IPS-NIHi7 (cell line): ENCODE data around the gene SLC36A2.
"Not testable (repeated sequence)": the region's sequence is repeated elsewhere in the genome, so short reads cannot be mapped to it uniquely, and the experiment has no call there.

Experiments used
- DNase-seq: peaks from one replicate; pipeline ENCODE4 v3.0.0; 2012; ENCODE audit warnings: mixed read lengths; ENCODE audit errors: extremely low spot score

The SLC36A2 gene

DNA sequence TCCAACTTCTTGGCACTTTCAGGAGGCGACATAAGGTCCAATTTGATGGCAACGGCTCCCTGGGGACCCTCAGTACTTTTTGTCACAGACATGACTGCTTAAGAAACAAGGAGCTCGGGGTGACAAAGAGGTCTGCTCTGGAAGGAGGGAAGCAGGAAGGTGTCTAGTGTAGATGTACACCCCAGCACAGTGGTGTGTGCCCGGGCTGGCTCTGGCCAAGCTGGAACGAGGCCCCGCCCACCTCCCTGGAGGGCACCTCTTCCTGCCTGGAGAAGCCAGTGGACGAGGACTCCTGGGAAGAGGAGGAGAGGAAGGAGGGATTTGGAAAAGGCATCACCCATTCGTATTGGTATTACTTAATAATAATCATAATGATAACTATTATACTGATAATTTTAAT is at the start of gene SLC36A2:
Gene SLC36A2, minus strand, starts transcription at position 191 of the 400 bp plus-strand sequence. Its CDS starts 99 bp downstream, at position 92.
- DNase-seq, result no peak

DNA sequence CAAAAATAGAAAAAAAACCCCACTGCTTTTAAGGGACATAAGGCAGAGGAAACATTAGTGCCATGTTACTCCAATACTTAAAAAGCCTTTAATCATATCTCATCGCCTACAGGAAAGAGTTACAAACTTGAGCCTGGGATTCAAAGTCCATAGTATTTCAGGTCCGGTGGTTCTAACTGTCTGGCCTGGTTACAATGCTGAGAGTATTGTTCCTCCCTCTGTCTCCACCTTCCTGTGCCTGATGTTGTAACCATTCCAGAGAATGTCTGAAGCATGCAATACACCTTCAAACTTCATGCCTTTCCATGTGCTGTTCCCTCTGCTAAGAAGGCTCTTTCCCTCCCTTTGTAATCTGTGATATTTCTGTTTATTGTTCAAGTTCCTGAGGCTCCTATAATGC is 41.6 kb upstream of the SLC36A2 start:
- DNase-seq, result peak; percentile 6

DNA sequence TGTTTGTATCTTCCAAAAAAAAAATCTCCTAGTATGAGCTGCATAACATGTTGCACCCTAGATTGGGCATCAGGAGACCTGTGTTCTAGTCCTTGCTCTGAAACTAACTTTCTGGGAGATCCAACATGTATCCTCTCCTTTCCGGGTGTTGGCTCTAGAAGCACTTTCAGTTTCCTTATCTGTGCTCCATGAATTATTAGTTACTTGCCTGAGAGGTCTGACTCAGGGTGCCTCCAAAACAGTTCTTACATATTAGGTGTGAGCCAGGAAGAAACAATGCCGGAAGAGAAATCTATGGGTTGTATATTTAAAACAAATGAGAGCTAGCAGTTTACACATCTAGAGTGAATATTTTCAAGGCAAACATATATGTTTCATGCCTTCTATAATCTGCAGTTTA is 36.7 kb upstream of the SLC36A2 start:
- no peak for DNase-seq

DNA sequence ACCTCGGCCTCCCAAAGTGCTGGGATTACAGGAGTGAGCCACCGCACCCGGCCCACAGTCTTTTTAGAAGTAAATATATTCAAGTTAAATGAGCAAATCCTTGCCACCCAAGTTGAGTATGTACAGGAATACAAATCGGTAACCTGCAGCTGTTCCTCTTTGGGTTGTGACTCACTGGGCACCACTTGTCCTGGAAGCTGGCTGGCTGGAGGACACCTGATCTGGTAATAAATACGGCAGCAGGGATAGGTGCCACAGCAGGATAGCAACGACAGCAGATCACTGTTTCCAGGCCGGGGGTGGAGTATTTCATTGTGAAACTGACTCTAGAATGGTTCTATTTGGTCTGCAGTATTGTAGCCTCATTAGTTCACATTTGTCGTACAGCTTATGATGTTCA is 35.7 kb upstream of the SLC36A2 start:
- DNase-seq, result no peak

DNA sequence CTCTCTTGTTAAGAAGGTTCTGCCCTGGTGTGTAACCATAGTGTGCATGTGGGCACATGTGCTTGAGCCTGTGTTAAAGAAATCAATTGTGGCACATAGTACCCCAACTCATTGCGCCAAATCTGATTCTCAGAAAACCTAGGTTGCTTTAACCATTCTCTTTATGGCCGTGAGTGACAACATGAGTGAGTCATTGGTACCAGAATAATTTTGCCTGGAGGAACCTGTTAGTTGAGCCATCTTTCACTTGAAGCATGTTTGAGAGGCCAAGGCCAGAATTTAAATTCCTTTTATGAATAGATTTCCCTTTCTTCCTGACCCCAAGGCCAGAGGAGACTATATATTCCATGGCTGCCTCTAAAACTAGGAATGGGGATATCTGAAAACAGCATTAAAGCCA is 35.2 kb upstream of the SLC36A2 start:
- no peak for DNase-seq

DNA sequence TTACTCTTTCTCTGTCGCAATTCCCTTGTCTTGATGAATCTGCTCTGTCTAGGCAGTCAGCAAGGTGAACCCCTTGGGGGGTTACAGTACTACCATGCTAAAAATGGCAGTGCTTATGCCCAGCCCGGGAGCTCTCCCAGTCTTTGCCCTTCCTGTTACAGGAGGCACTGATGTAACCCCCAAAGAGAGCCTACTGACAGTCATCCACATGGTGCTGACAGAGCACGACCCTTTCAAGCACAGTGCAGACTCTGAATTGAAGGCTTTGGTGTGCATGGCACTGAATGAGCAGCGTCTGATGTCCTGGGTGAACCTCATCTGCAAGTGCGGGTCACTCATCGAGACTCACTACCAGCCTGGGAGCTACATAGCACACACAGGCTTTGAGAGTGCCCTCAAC is 34.5 kb upstream of the SLC36A2 start:
- no peak for DNase-seq

DNA sequence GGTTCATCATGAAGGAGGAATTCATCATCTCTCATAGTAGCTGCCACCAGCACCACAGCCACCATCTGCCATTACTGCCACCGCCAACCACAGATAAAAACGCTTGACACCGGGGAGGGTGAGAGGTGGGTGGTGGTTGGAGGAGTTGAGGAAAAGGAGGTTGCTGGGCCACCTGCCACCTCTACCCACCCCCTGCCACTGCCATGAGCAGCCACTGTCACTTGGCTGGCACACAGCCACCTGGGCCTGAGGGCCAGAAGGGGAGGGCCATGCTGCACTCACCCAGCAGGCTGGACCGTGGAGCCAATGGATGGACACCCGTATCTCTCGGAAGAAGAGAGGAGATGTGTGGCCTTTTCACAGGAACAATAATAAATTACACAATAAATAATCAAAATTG is 31.3 kb upstream of the SLC36A2 start:
- no peak for DNase-seq

DNA sequence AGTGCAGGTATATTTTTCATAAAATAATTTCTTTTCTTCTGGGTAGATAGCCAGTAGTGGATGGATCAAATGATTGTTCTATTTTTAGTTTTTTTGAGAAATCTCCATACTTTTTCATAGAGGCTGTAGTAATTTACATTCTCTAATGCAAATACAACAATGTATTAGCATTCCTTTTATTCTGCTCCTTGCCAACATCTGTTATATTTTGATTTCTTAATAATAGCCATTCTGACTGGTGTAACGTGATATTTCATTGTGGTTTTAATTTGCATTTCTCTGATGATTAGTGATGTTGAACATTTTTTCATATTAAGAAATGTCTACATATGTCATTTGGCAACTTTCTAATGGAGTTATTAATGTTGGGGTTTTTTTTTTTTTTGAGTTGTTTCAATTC is 27.2 kb upstream of the SLC36A2 start:
- no peak for DNase-seq

DNA sequence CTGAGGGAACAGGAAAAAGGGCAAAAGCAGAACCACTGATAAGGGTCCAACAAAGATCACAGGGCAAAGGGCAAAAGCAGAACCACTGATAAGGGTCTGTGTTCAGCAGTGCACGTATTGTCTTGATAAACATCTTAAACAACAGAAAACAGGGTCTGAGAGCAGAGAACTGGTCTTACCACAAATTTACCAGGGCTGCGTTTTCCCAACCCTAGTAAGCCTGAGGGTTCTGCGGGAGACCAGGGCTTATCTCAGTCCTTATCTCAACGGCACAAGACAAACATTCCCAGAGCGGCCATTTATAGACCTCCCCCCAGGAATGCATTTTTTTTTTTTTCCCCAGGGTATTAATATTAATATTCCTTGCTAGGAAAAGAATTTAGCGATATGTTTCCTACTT is 19.7 kb upstream of the SLC36A2 start:
- DNase-seq, result not testable (repeated sequence)

DNA sequence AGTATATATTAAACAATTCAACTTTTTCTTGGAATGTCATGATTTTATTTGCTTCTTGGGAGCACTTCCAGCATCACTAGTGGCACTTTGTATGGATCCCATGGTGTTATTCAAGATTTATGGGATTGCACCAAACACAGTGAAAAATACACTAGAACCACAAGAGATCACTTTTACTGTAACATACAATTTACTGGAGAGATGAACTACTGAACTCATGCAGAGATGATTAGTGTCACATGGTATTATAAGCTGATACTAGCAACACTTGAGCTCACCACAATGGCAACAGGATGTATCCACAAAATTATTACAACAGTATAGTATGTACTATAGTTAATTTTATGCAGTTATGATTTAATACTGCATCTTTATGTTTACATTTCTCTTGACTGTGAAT is 16.3 kb upstream of the SLC36A2 start:
- DNase-seq, result no peak

DNA sequence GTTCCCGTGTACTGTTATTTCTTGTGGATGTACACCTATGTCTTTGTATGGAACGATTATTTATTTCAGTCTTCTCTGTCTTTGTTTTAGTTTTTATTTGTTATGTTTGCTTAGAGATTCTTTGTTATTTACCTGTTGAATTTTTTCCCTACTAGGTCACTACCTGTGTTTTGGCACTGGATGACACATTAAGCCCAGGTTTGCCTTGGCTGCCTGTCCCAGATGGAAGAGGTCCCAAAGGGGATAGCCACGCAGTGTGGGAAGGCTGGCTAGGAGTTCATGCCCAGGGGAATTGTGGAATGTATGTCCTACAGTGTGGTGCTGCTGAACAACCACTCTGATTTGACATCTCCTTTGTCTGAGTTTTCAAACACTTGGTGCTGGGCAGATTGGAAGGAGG is 15.6 kb upstream of the SLC36A2 start:
- DNase-seq, result no peak

DNA sequence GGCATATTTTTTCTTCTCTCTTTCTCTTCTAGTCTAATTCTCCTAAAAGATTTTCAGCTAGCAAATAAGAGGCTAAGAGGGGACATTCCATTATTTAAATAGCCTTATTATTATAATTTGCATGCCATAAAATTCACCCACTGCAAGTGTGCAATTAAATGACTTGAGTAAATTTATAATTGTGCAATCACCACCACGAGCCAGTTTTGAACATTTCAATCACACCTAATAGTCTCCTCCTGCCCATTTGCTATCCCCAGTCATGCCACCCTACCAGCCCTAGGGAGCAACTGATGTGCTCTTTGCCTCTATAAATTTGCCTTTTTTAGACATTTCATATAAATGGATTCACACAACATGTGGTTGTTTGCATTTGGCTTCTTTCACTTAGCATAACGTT is 12.0 kb upstream of the SLC36A2 start:
- no peak for DNase-seq

DNA sequence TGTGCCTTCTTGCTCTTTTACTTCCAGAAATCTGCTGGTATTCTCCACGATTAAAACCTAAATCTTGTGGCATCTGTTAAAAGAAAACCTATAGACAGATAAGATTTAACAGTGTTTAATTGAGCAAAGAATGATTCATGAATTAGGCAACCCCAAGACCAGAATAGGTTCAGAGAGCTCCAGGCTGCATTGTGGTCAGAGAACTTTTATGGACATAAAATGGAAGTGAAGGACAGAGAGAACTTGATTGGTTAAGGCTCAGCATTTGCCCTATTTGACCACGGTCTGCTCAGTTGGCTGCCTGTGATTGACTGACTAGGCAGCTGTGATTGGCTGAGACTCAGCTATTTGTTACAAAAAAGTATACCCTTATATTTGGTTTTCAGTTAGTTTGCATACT is 10.4 kb upstream of the SLC36A2 start:
- DNase-seq, result no peak

DNA sequence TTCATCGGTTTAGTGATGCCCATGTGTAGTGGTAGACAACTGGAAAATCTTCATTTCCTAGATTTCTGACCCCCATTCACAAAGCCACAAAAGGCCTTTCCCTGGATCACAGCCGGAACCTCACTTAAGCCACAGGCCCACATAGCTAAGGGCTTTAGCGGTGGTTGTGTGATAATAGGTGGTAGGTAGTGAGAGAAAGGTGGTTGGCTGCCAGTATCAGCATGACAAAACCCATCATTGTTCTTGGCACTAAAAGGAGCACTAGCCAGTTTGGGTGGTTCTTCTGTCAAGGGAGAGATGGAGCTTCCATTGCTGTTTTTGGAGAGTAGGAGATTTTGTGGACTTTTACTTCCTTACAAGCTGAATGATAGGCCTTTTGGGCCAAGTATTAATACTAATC is 9.7 kb upstream of the SLC36A2 start:
- no peak for DNase-seq

DNA sequence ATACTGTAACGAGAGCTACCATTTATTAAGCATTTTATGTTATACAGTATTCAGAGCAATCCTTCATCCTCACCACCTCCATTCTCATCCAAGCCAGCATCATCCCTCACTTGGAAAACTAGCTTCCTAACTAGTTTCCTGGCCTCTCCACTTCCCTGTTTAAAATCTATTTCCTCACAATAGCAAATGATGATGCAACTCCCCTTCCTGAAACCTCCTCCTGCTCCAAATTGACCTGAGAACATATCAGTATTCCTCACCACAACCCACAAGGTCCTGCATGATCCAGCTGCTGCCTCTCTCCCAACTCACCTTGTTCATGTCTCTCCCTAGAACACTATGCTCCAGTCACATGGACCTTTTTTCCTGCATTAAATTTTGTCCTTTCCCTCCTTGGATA is 4.3 kb upstream of the SLC36A2 start:
- no peak for DNase-seq

DNA sequence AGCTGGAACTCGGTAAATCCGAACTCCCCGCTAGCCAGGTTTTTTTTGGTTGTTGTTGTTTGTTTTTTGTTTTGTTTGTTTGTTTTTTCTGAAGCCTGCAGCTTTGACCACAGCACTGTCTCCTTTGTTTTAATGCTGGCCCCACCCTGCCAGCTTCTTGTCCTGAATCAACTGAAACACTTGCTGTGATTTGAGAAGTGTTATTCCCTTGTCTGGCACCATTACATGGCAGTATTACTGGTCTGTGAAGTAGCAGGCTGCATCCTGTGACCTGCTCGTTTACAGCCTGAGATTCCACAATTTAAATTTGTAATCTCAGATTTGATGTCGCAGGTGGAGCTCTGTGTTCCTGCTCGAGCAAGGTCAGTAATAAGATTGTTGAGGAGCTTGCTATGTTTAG is 1.4 kb upstream of the SLC36A2 start:
- peak; percentile 45 for DNase-seq

DNA sequence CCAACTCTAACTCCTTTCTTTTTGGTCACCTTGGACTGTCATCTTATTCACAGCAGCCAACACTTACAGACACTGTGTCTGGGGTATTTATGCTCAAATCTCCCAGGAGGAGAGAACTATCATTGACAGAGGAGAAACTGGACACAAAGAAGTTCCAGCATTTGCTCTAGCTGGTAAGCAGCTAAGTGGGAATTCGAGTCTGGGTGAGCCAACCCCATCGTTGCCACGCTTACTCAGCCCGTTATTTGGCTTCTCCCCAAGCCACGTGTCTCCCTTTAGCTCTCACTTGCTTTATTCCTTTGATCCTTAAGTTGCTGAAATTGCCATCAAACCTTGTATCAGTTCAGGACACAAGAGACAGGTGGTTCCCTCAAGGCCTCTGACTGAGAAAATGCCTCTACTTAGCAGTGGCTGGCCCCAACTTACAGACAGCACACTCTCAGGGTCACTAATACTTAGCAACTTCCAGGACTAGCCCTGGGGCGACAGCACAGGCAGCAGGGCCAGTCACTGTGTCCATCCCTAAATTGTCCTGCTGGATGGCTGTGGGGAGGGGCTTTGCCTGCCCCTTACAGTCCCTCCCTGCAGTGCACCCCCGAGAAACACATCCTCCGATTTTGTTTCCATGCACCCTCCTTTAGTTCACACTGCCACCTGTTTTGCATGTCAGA is 1.4 kb downstream of the SLC36A2 start:
- no peak for DNase-seq

DNA sequence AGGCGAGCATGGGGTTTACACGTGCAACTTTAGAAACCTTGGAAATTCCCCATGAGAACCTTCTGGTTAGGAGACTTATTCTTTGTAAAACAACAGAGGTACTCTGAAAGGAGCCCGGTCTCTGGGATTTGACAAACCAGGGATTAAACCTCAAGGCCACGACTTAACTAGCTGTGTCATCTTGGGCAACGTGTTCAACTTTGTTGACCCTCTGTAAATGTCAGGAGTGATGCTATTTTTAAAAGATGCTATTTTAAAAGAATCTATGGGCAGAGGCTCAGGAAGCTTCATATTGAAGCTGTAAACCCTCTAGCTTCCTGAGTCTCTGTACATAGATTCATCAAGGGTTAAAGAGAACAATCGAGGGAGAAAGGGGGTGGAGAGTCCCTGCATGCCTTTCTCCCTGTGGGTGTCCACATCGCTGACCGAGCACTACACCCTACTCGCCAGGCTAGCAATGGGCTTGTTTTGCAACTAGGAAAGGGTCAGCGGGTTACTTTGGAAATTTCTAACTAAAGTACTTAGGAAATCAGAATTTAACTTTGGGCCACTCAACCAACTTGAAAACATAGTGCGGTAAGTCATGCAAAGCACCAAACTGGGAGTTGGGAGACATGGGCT is 2.1 kb downstream of the SLC36A2 start:
- DNase-seq, result no peak

DNA sequence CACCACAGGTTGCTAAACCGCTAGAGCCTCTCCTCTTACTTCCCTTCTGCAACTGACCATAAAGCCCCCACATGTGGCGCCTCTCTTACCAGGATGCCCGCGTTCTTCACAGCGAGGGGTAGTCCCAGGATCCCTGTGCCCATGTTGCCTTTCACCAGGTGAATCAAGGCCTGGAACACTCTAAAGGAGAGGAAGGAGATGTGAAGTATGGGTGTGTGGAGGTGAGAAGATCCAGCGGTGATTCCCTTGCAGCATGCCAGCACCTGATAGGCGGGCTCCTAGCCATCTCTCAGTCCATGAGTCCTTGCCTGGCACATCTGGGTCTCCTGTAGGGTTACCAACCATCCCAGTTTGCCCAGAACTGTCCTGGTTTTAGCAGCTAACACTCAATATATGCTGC is 3.3 kb downstream of the SLC36A2 start:
- DNase-seq, result no peak

DNA sequence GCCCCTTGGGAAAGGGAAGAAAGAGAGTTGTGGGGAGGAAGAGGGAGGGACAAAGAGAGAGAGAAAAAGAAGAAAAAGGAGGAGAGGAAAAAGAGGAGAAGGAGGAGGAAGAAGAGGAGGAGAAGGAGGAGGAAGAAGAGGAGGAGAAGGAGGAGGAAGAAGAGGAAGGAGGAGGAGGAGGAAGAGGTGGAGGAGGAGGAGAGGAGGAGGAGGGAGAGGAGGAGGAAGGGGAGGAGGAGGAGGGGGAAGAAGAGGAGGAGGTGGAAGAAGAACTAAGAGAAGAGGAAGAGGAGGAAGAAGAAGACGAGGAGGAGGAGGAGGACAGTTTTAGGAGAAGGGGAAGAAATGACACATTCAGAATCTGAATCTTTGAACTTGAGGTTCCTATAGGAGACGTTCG is 7.4 kb downstream of the SLC36A2 start:
- no peak for DNase-seq

DNA sequence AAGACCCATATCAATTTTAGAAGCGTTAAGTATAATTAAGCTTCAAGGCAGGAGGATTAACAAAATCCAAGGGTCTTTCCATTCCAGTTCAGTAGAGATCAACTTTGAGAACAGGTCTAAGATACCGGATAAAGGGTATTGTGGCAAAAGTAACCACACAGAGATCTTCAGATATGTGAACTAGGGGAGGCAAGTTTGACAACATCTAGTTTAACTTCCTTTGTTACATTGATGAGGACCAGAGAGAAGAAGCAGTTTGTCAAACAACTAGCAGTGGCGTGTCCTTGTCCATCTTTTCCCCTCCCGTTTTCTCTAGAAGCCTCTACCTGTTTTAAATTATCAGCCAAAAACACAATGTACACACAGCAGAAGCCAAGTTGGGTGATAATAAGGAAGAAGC is 8.6 kb downstream of the SLC36A2 start:
- no peak for DNase-seq

DNA sequence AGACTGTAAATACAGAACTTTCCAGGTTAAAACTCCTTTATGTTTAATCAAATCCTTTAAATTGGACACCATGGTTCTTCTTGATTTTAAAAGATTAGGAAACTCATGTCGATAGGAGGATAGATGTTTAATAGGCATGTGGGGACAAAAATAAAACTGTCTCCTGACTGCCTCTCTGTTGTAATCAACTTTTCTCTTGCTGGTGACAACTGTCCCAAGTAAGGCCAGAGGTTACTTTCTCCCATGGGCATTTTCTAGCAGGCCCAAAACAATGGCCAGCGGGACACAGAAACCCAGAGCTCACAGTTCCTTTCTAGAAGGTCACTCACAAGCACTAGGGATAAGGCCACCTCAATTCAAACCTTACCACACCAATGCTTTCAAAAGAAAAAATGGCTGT is 14.5 kb downstream of the SLC36A2 start:
- no peak for DNase-seq

DNA sequence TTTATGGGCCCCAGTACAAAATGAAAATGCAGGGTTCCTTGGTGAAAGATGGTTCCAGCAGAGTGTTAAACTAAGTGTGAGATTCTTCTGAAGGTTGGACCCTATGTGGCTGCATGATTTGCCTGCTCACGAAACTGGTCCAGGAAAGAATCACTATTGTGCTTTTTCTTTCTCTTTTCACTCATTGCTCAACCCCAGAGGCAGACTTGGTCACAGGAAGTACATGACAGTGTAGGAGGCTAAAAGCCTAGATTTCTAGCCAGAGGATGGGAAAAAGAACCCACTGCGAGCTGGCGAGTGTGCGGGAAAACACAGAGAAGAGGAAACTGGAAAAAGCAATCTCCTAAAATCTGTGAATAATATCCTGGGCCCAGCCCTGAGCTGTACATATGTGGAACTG is 18.6 kb downstream of the SLC36A2 start:
- no peak for DNase-seq

DNA sequence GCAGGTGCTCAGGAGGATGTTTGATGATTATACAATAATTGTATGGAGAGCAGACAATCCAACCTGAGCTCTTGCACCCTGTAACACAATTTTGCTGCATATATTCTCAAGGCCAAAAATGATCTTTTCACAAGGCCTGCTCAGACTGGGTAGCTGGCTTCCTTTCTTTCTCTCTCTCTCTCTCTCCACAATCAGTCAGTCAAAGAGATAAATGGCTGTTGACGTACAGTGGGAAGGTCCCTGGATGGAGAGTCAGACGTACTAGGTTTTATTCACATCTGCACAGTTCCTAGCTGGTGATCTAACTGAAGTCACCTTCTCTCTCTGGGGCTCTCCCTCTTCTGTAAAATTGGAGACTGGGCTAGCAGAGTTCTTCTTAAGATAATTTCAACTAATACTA is 19.8 kb downstream of the SLC36A2 start:
- no peak for DNase-seq
